Stimulated activated CD4-positive, alpha-beta T cell treated with anti-CD3 and anti-CD28 coated beads, Interleukin-12 subunit alpha, Interleukin-12 subunit beta, amount 100 ng/mL, for 4 hours (primary cell): ENCODE data around the gene NEFH.
"Not testable (repeated sequence)": the region's sequence is repeated elsewhere in the genome, so short reads cannot be mapped to it uniquely, and the experiment has no call there.

Experiments used
- DNase-seq: peaks from one replicate; pipeline ENCODE4 v3.0.0-alpha.2; 2020

NEFH gene

GRCh38 chr22:29469755-29470154 lies 10.3 kb upstream of the NEFH start:
- DNase-seq = no peak

DNA sequence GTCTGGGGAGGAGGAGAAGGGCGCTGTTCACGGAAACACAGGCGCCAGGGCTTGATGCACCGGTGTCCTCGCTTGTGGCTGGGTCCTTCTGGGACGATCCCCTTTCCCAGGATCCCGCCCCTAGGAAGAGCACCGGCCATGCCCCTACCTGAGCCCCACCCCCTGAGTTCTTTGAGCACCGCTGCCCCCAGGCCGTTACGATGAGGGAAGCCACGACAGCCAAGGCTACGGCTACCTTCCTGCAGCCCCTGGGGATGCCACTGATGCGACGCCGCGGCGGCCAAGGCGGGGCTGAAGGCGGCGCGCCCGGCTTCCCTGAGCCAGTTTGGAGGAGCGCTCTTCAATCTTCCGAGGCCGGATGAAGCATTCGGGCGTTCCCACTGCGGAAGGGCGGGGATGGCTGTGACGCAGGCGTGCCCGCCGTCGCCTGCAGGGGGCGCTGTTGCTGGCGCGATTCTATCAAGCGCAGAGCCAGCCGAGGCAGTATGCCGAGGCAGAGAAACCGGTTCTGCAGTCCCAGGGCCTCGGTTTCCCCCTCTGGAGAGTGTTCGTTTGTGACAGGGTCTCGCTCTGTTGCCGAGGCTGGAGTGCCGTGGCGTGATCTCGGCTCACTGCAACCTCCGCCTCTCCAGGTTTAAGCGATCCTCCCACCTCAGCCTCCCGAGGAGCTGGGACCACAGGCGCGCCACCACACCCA lies 9.7 kb upstream of the NEFH start:
- peak; percentile 61 for DNase-seq

- DNase-seq = no peak
Observed at GRCh38 chr22:29473001-29473400, 7.0 kb upstream of the NEFH start.

DNA sequence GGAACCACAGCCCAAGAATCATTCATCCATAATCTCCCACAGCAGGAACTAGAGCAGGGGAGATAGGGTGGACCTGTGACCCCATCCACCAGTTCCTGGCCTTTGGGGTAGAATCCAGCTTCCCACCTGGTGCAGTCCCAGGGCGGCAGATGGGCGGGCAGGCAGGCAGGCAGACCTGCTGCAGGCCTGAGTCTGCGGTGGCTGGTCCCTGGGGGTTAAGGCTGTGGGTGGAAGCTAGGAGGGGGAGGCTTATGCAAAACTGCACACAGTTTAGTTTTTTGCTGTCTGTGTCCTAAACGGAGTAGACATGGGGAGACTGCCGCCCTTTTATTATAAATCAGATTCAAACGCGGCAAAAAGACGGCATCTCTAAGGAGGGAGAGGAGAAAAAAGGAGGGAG lies 4.5 kb upstream of the NEFH start:
- no peak for DNase-seq

GRCh38 chr22:29476116-29476515 lies 3.9 kb upstream of the NEFH start:
- DNase-seq = no peak

DNA sequence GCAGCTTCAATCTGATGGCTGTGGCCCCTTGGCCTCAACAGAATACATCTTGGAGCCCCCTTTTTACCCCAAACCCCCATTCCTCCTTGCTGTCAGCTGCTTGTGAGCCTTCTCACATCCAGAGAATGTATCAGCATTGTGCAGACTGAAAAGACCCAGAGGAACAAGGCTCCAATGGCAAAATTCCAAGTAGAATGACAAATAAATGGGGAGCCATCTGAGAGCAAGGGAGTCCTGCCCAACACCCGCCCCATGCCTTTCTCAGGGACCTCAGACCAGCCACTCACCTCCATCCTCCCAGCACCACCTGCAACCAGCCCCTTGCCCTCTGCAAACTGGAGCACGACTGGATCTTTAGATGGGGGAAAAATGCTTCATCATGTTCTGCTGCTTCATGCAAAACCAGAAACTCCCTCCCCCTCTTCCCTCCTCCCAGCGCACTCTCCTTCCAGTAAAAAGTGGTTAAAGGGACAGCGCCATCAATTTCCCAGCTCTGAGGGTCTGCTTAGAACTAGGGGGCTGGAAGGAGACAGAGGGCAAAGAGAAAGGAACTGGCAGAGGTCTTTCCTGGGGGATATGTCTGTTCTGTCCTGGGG lies 2.2 kb upstream of the NEFH start:
- DNase-seq = no peak

DNA sequence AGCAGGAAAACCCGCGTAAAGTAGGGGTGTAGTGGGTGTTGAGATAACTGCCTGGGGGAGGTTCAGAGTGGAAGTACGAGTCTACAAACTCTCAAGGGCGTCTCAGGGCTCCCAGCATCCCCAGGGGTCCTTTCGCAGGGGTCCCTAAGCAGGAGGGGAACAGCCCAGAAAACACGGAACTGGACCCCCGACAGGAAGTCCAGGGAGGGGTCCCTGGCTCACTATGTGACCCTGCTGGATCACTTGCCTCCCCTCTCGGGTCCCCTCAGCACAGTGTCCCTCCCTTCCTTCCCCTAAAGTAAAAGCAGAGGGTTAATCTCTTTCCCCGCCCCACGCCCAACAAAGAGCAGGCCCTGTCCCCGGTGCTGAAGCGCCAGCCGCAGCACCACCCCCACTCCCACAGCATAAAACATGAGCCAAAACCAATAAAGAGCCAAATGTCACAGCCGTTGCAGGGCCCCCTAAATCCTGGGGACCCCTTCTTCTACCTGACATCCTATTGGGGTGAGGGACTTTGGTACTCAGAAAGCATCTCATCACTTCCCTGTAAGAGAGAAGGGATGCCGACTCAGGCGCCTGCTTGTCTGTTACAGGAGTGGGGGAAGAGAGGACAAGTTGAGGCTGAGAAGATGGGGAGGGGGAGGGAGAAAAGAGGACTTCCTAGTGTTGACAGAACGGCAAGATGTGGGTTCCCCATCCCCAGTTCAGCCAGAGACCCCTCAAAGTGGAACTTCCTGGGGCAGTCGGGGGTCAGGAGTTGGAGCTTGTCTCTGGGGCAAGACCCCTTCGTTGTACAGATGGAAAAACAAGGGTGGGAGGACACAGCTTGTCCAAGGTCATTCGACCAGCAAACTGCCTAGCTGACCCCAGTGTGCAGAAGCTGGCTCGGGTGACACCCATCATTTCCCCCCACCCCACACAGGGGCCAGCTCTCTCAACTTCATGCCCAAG lies 1.4 kb upstream of the NEFH start:
- peak; percentile 13 for DNase-seq

GRCh38 chr22:29480262-29480511 lies 169 bp downstream of the NEFH start:
- DNase-seq = no peak

- DNase-seq = peak; percentile 19
Observed at GRCh38 chr22:29480512-29481264, 670 bp downstream of the NEFH start.

DNA sequence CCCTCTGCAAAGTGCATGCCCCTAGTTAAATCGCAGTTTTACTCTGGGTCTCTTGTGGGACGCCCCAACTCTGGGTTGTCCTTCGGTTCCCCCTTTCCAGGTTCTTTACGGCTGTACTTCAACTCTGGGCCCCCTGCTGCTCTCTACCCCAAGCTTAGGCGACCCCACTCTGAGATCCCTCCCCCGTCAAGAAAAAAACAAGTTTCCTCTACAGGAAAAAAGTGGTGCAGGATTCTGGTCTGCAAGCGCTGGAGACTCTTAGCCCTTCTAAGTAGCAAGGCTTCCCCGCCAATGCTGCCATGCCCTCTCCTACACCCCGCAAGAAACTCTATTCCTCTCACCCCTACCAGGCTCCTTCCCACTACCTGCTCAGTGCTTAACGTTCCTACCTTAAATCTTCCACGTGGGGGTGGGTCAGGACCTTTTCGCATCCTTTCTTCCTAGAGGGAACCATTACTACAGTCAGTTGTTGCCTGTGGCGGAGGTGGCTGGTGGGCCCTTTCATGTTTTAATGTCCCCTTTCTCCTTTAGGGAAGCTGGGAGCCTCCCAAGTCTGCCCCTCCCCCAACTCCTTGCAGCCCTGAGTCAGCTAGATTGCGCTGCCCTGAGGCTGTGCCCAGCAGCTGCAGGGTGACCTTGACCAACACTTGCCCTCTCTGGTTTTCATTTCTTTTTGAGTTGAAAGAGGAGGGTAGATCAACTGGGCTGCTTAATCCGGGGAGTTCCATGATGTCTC lies 1.4 kb downstream of the NEFH start:
- DNase-seq = no peak

DNA sequence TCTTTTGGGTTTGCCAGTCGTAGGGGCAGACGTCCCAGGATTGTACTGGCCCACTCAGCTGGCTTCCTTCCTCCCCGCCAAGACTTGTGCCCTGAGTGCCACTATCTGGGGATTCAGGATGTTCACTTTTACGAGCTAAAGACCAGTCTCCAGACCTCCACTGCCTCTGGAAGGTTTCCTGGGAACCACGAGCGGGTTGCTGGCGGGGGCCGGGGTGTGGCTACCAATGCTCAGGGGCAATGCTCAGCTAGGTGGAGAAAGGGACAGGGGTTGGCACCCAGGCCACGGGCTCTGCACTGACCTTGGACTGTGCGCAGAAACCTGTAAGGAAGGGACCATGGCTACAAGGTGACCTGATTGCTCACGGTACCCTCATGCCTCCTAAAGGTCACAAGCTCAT lies 2.2 kb downstream of the NEFH start:
- DNase-seq = no peak

GRCh38 chr22:29482726-29483125 lies 2.7 kb downstream of the NEFH start:
- DNase-seq = no peak

DNA sequence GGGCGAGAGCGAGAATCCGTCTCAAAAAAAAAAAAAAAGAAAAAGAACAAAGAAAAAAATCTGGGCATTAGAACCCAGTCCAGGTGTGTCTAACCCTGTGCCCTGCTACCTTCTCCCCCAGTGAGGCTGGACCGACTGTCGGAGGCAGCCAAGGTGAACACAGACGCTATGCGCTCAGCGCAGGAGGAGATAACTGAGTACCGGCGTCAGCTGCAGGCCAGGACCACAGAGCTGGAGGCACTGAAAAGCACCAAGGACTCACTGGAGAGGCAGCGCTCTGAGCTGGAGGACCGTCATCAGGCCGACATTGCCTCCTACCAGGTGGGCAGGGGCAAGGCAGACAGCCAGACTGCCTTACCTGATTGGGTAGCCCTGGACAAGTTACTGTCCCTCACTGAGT lies 3.2 kb downstream of the NEFH start:
- DNase-seq = no peak

- DNase-seq = no peak
Observed at GRCh38 chr22:29484642-29485041, 4.6 kb downstream of the NEFH start.

DNA sequence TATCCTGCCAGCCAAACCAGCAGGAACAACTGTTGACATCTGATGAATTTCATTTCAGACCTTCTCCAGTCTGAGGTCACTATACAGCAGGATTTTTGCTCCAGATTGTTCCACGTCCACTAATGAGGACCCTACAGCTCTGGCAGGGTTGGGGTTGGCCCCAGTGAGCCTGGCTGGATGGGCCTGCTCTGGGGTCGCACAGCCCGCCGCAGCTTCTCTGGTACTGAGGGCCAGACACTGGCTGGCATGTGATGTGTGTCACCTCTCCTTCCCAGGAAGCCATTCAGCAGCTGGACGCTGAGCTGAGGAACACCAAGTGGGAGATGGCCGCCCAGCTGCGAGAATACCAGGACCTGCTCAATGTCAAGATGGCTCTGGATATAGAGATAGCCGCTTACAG lies 5.4 kb downstream of the NEFH start:
- DNase-seq = no peak

- no peak for DNase-seq
Observed at GRCh38 chr22:29487426-29487986, 7.5 kb downstream of the NEFH start.

GRCh38 chr22:29489127-29489780 lies 9.2 kb downstream of the NEFH start:
- DNase-seq = not testable (repeated sequence)

GRCh38 chr22:29491012-29491411 lies 11.0 kb downstream of the NEFH start:
- no peak for DNase-seq

- DNase-seq = no peak
Observed at GRCh38 chr22:29493636-29494035, 13.6 kb downstream of the NEFH start.

GRCh38 chr22:29499852-29500251 lies 19.8 kb downstream of the NEFH start:
- DNase-seq = no peak

- no peak for DNase-seq
Observed at GRCh38 chr22:29503811-29504372, 23.9 kb downstream of the NEFH start.
